ENCODE measurements around the gene AGBL3. TPM values are rescaled to one million over a fixed set of nuclear protein-coding genes. Genes with fewer than 3 reads are reported as not detected.

AGBL3 gene
- total RNA-seq, 1 donor from 2014 or later = 0.58 TPM

DNA sequence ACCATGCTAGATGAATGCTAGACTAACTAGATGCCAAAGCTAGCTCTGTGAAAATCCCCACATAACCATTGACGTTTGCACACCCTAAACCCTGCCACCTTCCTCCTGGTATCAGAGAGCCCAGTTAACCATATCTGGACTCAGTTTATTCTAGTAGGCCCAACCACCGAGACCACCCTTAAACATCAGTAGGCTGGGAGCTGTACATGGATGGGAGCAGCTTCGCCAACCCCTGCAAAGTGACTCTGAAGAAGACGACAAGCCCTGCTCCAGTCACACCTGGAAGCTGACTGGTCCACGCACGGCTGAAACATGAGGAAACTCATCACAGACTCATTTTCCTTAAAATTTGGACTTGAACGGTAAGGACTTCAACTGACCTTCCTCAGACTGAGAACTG, 188.6 kb downstream of the AGBL3 start:
- Histone ChIP-seq H3K4me2 (no peak overlapping the region), H3K9ac (no peak overlapping the region), H4K20me1 (ENCODE audit: low read depth) (no peaks in the 10 kb centered on the region), H3K27ac (no peak overlapping the region), H3K36me3 (no peaks in the 10 kb centered on the region), H3F3A (ENCODE audit: low read depth) (peaks cover 31% of the 10 kb centered on the region), H3K79me2 (ENCODE audit: low read depth) (peaks cover 2% of the 10 kb centered on the region), H3K4me3 (no peak overlapping the region), H3K27me3 (no peaks in the 10 kb centered on the region), H3K4me1 (peaks cover 11% of the 10 kb centered on the region), H3K9me3 (ENCODE audit: low read depth) (no peaks in the 10 kb centered on the region), H2AFZ (replicated peaks) (no peak overlapping the region)
- Mint-ChIP-seq H3K27ac (no peak overlapping the region), H3K36me3 (peaks cover 5% of the 10 kb centered on the region), H3K4me1 (peaks cover 11% of the 10 kb centered on the region), H3K27me3 (ENCODE audit: insufficient read depth, low read depth) (peaks cover 6% of the 10 kb centered on the region), H3K4me3 (no peak overlapping the region), H3K9me3 (peaks cover under 1% of the 10 kb centered on the region)
- TF ChIP-seq EZH2phosphoT487 (IDR thresholded peaks at IDR 0.05) = no peak
- TF ChIP-seq CTCF (IDR thresholded peaks at IDR 0.05) = no peak
- no peak for TF ChIP-seq EZH2 (IDR thresholded peaks at IDR 0.05)
- DNase-seq (ENCODE audit: low spot score) = no peak

GRCh38 chr7:135175931-135176330, 189.6 kb downstream of the AGBL3 start:
- H4K20me1 ChIP-seq (ENCODE audit: low read depth) = no peaks in the 10 kb centered on the region
- H3K4me2 ChIP-seq = no peak overlapping the region
- Mint-ChIP-seq H3K4me3 (no peak overlapping the region), H3K36me3 (peaks cover 11% of the 10 kb centered on the region), H3K27me3 (ENCODE audit: insufficient read depth, low read depth) (peaks cover 6% of the 10 kb centered on the region), H3K9me3 (peaks cover 6% of the 10 kb centered on the region), H3K4me1 (peaks cover 9% of the 10 kb centered on the region), H3K27ac (no peak overlapping the region)
- H2AFZ ChIP-seq (replicated peaks) = no peak overlapping the region
- H3K79me2 ChIP-seq (ENCODE audit: low read depth) = no peaks in the 10 kb centered on the region
- H3K36me3 ChIP-seq = no peaks in the 10 kb centered on the region
- TF ChIP-seq CTCF (IDR thresholded peaks at IDR 0.05) = no peak
- TF ChIP-seq EZH2phosphoT487 (IDR thresholded peaks at IDR 0.05) = no peak
- TF ChIP-seq EZH2 (IDR thresholded peaks at IDR 0.05) = no peak
- no peak overlapping the region for H3K27ac ChIP-seq
- no peak overlapping the region for H3K9ac ChIP-seq
- H3K27me3 ChIP-seq = no peaks in the 10 kb centered on the region
- H3K4me3 ChIP-seq = no peak overlapping the region
- no peak for DNase-seq (ENCODE audit: low spot score)
- H3K4me1 ChIP-seq = peaks cover 11% of the 10 kb centered on the region
- H3F3A ChIP-seq (ENCODE audit: low read depth) = peaks cover 25% of the 10 kb centered on the region
- peaks cover 4% of the 10 kb centered on the region for H3K9me3 ChIP-seq (ENCODE audit: low read depth)

- H3K27ac ChIP-seq = no peak overlapping the region
- no peak overlapping the region for H3K9ac ChIP-seq
- no peak overlapping the region for H3K4me2 ChIP-seq
- H3K4me1 ChIP-seq = peaks cover 11% of the 10 kb centered on the region
- no peak overlapping the region for H3K4me3 ChIP-seq
- TF ChIP-seq CTCF (IDR thresholded peaks at IDR 0.05) = no peak
- no peak for TF ChIP-seq EZH2 (IDR thresholded peaks at IDR 0.05)
- TF ChIP-seq EZH2phosphoT487 (IDR thresholded peaks at IDR 0.05) = no peak
- no peak overlapping the region for H2AFZ ChIP-seq (replicated peaks)
- no peaks in the 10 kb centered on the region for H4K20me1 ChIP-seq (ENCODE audit: low read depth)
- peaks cover 13% of the 10 kb centered on the region for H3F3A ChIP-seq (ENCODE audit: low read depth)
- Mint-ChIP-seq H3K4me3 (no peak overlapping the region), H3K9me3 (peaks cover 15% of the 10 kb centered on the region), H3K4me1 (peaks cover 4% of the 10 kb centered on the region), H3K27me3 (ENCODE audit: insufficient read depth, low read depth) (peaks cover 3% of the 10 kb centered on the region), H3K27ac (no peak overlapping the region), H3K36me3 (peaks cover 17% of the 10 kb centered on the region)
- peaks cover 8% of the 10 kb centered on the region for H3K9me3 ChIP-seq (ENCODE audit: low read depth)
- DNase-seq (ENCODE audit: low spot score) = no peak
- H3K27me3 ChIP-seq = no peaks in the 10 kb centered on the region
- H3K36me3 ChIP-seq = no peaks in the 10 kb centered on the region
- no peaks in the 10 kb centered on the region for H3K79me2 ChIP-seq (ENCODE audit: low read depth)
Observed at GRCh38 chr7:135177028-135177696, 190.9 kb downstream of the AGBL3 start.
